HEK293 (cell line): ENCODE results near the gene PSPH.
"Not testable (repeated sequence)": the region's sequence is repeated elsewhere in the genome, so short reads cannot be mapped to it uniquely, and the experiment has no call there.

Experiments used
- CTCF ChIA-PET: fragments of 350-600 bp; formaldehyde crosslinking; extraction: SDS; loops from one replicate; lab custom pipeline; 2021; ENCODE audit warnings: antibody characterized with exemption; lab: Yijun Ruan, JAX
- POLR2A ChIA-PET: fragments of 300-600 bp; formaldehyde crosslinking; extraction: SDS; loops from one replicate; lab custom pipeline; 2020; ENCODE audit warnings: antibody characterized with exemption, inconsistent platforms; lab: Yijun Ruan, JAX
- H3K27ac ChIP-seq: fragments of 200-500 bp; sonication (Bioruptor generic); 2 replicates; pipeline ENCODE4 v1.5.1; 2014; ENCODE audit warnings: low read depth, low read length, control low read depth, inconsistent platforms; ENCODE audit errors: extremely low read depth
- H3K36me3 ChIP-seq, 2 experiments: fragments of 200-500 bp in 1 of 2; sonication (Bioruptor generic) in 1 of 2; 1 replicate in 1 of 2; 2 replicates in 1 of 2; pipeline ENCODE4 v1.5.1; 2014 to 2017; ENCODE audit warnings: inconsistent platforms in 2 of 2, low read length in 2 of 2; ENCODE audit not compliant: control insufficient read depth in 2 of 2, insufficient read depth in 1 of 2
- H3K4me1 ChIP-seq: fragments of 200-500 bp; sonication (Bioruptor generic); 2 replicates; pipeline ENCODE4 v1.5.1; 2014; ENCODE audit warnings: mild to moderate bottlenecking, low read length, inconsistent platforms; ENCODE audit not compliant: control insufficient read depth, insufficient read depth
- H3K4me3 ChIP-seq: 2 replicates; pipeline ENCODE4 v1.5.1; 2011; ENCODE audit warnings: low read depth, mild to moderate bottlenecking, control low read depth, low read length, moderate library complexity
- H3K9me3 ChIP-seq: fragments of 200-500 bp; sonication (Bioruptor generic); 2 replicates; pipeline ENCODE4 v1.5.1; 2014; ENCODE audit warnings: low read depth, low read length, inconsistent platforms; ENCODE audit not compliant: control insufficient read depth, insufficient read depth
- HIC1 ChIP-seq: fragments of 450-650 bp; formaldehyde crosslinking; IDR thresholded peaks from 2 replicates; pipeline ENCODE4 v1.5.1; 2016; ENCODE audit warnings: missing biosample characterization, missing genetic modification characterization
- PRDM4 ChIP-seq: fragments of 450-650 bp; formaldehyde crosslinking; IDR thresholded peaks from 2 replicates; pipeline ENCODE4 v1.5.1; 2017; ENCODE audit warnings: missing biosample characterization, missing genetic modification characterization
- ZFP41 ChIP-seq: fragments of 450-650 bp; formaldehyde crosslinking; IDR thresholded peaks from 2 replicates; pipeline ENCODE4 v1.5.1; 2016; ENCODE audit warnings: missing biosample characterization, missing genetic modification characterization, borderline replicate concordance
- ZFP69B ChIP-seq: fragments of 450-650 bp; formaldehyde crosslinking; IDR thresholded peaks from 2 replicates; pipeline ENCODE4 v1.5.1; 2016; ENCODE audit warnings: missing biosample characterization, missing genetic modification characterization
- ZIC2 ChIP-seq: fragments of 450-650 bp; formaldehyde crosslinking; IDR thresholded peaks from 2 replicates; pipeline ENCODE4 v1.5.1; 2016; ENCODE audit warnings: missing biosample characterization, missing genetic modification characterization
- ZNF776 ChIP-seq: fragments of 450-650 bp; formaldehyde crosslinking; IDR thresholded peaks from 2 replicates; pipeline ENCODE4 v1.5.0; 2017; ENCODE audit warnings: missing biosample characterization, missing genetic modification characterization, borderline replicate concordance
- ZNF830 ChIP-seq: fragments of 450-650 bp; IDR thresholded peaks from 2 replicates; pipeline ENCODE4 v1.5.0; 2018; ENCODE audit warnings: missing biosample characterization, missing genetic modification characterization, low read depth, mild to moderate bottlenecking, moderate library complexity
- TF ChIP-seq, protein P1 (sequence below): fragments of 450-650 bp; formaldehyde crosslinking; IDR thresholded peaks from 2 replicates; pipeline ENCODE4 v1.5.1; 2016; ENCODE audit warnings: missing biosample characterization, missing genetic modification characterization

Gene PSPH

DNA sequence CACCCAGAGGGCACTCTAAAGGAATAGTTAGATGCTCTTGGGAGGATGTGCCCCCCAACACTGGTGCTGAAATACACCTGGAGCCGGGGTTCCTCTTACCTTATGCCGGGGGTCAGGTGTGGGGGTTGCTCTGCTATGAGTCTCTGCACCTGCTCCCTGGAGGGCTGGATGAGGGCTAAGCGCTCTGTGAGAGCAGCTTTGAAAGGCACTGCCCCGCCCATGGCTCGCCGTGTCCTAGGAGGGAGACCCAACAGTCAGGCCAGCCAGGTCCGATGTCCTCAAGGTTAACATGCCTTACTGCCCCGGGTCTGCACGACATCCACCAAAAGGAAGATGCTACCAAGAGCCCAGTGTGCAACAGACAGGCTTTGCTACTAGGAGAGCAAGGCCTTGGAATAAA is 31.7 kb downstream of the PSPH start (continued):
- TF ChIP-seq, protein P1, sequence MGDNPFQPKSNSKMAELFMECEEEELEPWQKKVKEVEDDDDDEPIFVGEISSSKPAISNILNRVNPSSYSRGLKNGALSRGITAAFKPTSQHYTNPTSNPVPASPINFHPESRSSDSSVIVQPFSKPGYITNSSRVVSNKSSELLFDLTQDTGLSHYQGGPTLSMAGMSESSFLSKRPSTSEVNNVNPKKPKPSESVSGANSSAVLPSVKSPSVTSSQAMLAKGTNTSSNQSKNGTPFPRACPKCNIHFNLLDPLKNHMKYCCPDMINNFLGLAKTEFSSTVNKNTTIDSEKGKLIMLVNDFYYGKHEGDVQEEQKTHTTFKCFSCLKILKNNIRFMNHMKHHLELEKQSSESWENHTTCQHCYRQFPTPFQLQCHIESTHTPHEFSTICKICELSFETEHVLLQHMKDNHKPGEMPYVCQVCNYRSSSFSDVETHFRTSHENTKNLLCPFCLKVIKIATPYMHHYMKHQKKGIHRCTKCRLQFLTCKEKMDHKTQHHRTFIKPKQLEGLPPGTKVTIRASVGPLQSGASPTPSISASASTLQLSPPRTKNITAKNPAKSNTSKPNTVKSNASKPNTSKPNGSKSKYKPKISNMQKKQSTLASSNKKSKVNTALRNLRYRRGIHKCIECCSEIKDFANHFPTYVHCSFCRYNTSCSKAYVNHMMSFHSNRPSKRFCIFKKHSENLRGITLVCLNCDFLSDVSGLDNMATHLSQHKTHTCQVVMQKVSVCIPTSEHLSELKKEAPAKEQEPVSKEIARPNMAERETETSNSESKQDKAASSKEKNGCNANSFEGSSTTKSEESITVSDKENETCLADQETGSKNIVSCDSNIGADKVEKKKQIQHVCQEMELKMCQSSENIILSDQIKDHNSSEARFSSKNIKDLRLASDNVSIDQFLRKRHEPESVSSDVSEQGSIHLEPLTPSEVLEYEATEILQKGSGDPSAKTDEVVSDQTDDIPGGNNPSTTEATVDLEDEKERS = no peak
- TF ChIP-seq ZNF776 (tag by site-specific recombination) = no peak

DNA sequence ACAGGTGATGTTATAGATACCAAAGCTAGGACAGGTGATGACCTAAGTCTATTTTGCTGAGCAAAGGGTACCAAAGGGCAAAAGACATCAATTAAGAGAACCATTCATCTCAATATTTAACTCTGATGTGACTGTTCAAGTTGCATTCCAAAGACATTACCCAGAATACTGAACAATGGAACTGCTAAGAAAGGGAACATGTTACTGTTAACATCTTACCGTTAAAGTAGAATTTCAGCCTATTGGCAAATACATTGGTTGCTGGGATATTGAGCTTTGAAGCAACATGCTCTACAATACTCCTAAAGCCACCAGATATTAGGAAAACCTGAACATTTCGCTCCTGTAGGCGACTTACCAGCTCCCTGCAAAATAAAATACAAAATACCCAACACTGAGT is 34.2 kb downstream of the PSPH start:
- peaks cover 41 to 58% of the 10 kb centered on the region in 2 experiments for H3K36me3 ChIP-seq
- H3K9me3 ChIP-seq, H3K4me3 ChIP-seq, H3K4me1 ChIP-seq, CTCF ChIA-PET, H3K27ac ChIP-seq: not testable (repeated sequence)
- POLR2A ChIA-PET = interaction anchor here (1.0 kb wide), 1 partner anchor 16 kb away, joined by 3 read pairs; no protein-coding TSS in a partner anchor

GRCh38 chr7:56009695-56010094 is 41.5 kb downstream of the PSPH start:
- H3K4me1 ChIP-seq = no peaks in the 10 kb centered on the region
- no peak overlapping the region for H3K4me3 ChIP-seq
- H3K9me3 ChIP-seq = no peaks in the 10 kb centered on the region
- ChIA-PET POLR2A (interaction anchor here (1.4 to 4.1 kb wide), 2 partner anchors 25 to 42 kb away, joined by 3 to 12 read pairs; partner anchors contain the start of genes CCT6A and PSPH), CTCF (interaction anchor here (0.7 to 1.1 kb wide), 2 partner anchors 63 to 66 kb away, joined by 3 read pairs; no protein-coding TSS in a partner anchor)
- H3K27ac ChIP-seq = no peak overlapping the region
- H3K36me3 ChIP-seq = peaks cover 19 to 32% of the 10 kb centered on the region in 2 experiments
- TF ChIP-seq ZIC2 (peak; percentile 78), PRDM4 (tag by site-specific recombination) (0 out of 2 replicates have a peak, but pooled peaks have one; percentile 34), ZFP69B (no peak), ZFP41 (tag by site-specific recombination) (no peak), ZNF830 (tag by site-specific recombination) (no peak)

- H3K4me3 ChIP-seq = no peak overlapping the region
- peaks cover 8 to 14% of the 10 kb centered on the region in 2 experiments; a peak in 2 of 3 replicates for H3K36me3 ChIP-seq
- no peak overlapping the region for H3K27ac ChIP-seq
- H3K9me3 ChIP-seq = no peaks in the 10 kb centered on the region
- no peaks in the 10 kb centered on the region for H3K4me1 ChIP-seq
- no peak for TF ChIP-seq HIC1 (tag by site-specific recombination)
- ChIA-PET POLR2A (interaction anchor here (0.9 to 4.1 kb wide), 3 partner anchors 26 to 57 kb away, joined by 4 to 12 read pairs (median 8); partner anchors contain the start of genes CCT6A, PSPH and SUMF2), CTCF (interaction anchor here (2.6 kb wide), 1 partner anchor 67 kb away, joined by 15 read pairs; no protein-coding TSS in a partner anchor)
Observed at GRCh38 chr7:56007891-56008290, 43.4 kb downstream of the PSPH start.
